Hepatocyte (in vitro differentiated cells): ENCODE data around the gene SERPING1. TPM values are rescaled to one million over a fixed set of nuclear protein-coding genes. Genes with fewer than 3 reads are reported as not detected.

Source experiments
- DNase-seq: peaks from one replicate; pipeline ENCODE4 v3.0.0-alpha.2; 2016; ENCODE audit warnings: low spot score
- H2AFZ ChIP-seq: fragments of 200-600 bp; sonication (generic); 2 replicates; pipeline ENCODE4 v1.6.0; 2016; ENCODE audit warnings: antibody characterized with exemption, mild to moderate bottlenecking
- H3K27ac ChIP-seq: fragments of 200-600 bp; sonication (generic); 2 replicates; pipeline ENCODE4 v1.5.1; 2016; ENCODE audit warnings: mild to moderate bottlenecking
- H3K27me3 ChIP-seq: fragments of 200-600 bp; sonication (generic); 2 replicates; pipeline ENCODE4 v1.6.1; 2016
- H3K36me3 ChIP-seq: fragments of 200-600 bp; sonication (generic); replicated peaks from 2 replicates; pipeline ENCODE4 v1.5.1; 2016; ENCODE audit warnings: low read depth; ENCODE audit not compliant: insufficient read depth
- H3K4me1 ChIP-seq: fragments of 200-600 bp; sonication (generic); 2 replicates; pipeline ENCODE4 v1.5.1; 2016; ENCODE audit warnings: mild to moderate bottlenecking, moderate library complexity; ENCODE audit not compliant: insufficient read depth
- H3K4me2 ChIP-seq: fragments of 200-600 bp; sonication (generic); 2 replicates; pipeline ENCODE4 v1.6.0; 2016
- H3K4me3 ChIP-seq: fragments of 200-600 bp; sonication (generic); 2 replicates; pipeline ENCODE4 v1.5.1; 2016; ENCODE audit warnings: mild to moderate bottlenecking
- H3K79me2 ChIP-seq: fragments of 200-600 bp; sonication (generic); 2 replicates; pipeline ENCODE4 v1.6.0; 2017; ENCODE audit warnings: mild to moderate bottlenecking
- H3K9me2 ChIP-seq: fragments of 200-600 bp; sonication (generic); replicated peaks from 2 replicates; pipeline ENCODE4 v1.6.0; 2017; ENCODE audit warnings: mild to moderate bottlenecking; ENCODE audit not compliant: insufficient read depth
- H3K9me3 ChIP-seq: fragments of 200-600 bp; sonication (generic); 2 replicates; pipeline ENCODE4 v1.5.1; 2016; ENCODE audit warnings: low read depth, mild to moderate bottlenecking
- H4K20me1 ChIP-seq: fragments of 200-600 bp; sonication (generic); 2 replicates; pipeline ENCODE4 v1.6.0; 2016; ENCODE audit warnings: mild to moderate bottlenecking; ENCODE audit not compliant: insufficient read depth, poor library complexity, severe bottlenecking
- CTCF ChIP-seq: fragments of 200-600 bp; sonication (generic); IDR thresholded peaks from 2 replicates; pipeline ENCODE4 v1.5.1; 2016; ENCODE audit warnings: antibody characterized with exemption, mild to moderate bottlenecking; ENCODE audit not compliant: poor library complexity
- EZH2 ChIP-seq: fragments of 200-600 bp; sonication (generic); IDR thresholded peaks from 2 replicates; pipeline ENCODE4 v1.6.1; 2016; ENCODE audit warnings: antibody characterized with exemption, mild to moderate bottlenecking, borderline replicate concordance
- EZH2phosphoT487 ChIP-seq: fragments of 200-600 bp; sonication (generic); IDR thresholded peaks from one replicate; pipeline ENCODE4 v1.6.1; 2018; ENCODE audit warnings: antibody characterized with exemption, mild to moderate bottlenecking, low read depth, moderate library complexity; ENCODE audit not compliant: unreplicated experiment, severe bottlenecking
- WGBS: methylation state at CpG from one replicate; pipeline ENCODE4 v1.1.6; 2016; ENCODE audit warnings: low lambda C conversion rate; ENCODE audit errors: missing lambda C conversion rate; 5-methylcytosine and 5-hydroxymethylcytosine counted together
- polyA plus RNA-seq: library from polyadenylated mRNA; unstranded; fragments of >200 nt; fragmentation: Nextera tagmentation; extraction: Ambion mirVana; gene quantifications from 2 replicates; pipeline ENCODE4 v1.2.1, GENCODE V29; 2016
- total RNA-seq: library from RNA; depleted of rRNA; stranded (reverse); fragments of >200 nt; gene quantifications from 2 replicates; pipeline ENCODE4 v1.2.3, GENCODE V29; 2014

SERPING1 gene
- total and polyA plus RNA-seq, 2 experiments from 2014 or later = 129 to 445 TPM

- no peak overlapping the region for H3K27ac ChIP-seq
- H3K79me2 ChIP-seq = no peaks in the 10 kb centered on the region
- H2AFZ ChIP-seq = no peak overlapping the region
- DNase-seq = no peak
- H4K20me1 ChIP-seq = no peaks in the 10 kb centered on the region
- no peaks in the 10 kb centered on the region for H3K4me1 ChIP-seq
- H3K9me3 ChIP-seq = no peaks in the 10 kb centered on the region
- H3K4me2 ChIP-seq = no peak overlapping the region
- H3K36me3 ChIP-seq = no peaks in the 10 kb centered on the region
- H3K4me3 ChIP-seq = no peak overlapping the region
- no peaks in the 10 kb centered on the region for H3K9me2 ChIP-seq
- 55% methylated on average over 1 of the region's 1 CpG for WGBS
- TF ChIP-seq EZH2 (no peak), CTCF (no peak), EZH2phosphoT487 (no peak)
- no peaks in the 10 kb centered on the region for H3K27me3 ChIP-seq
Measured at GRCh38 chr11:57626895-57627294, 29.4 kb downstream of the SERPING1 start.

GRCh38 chr11:57630171-57630570, 32.7 kb downstream of the SERPING1 start:
- H3K4me3 ChIP-seq = no peak overlapping the region
- H3K4me2 ChIP-seq = no peak overlapping the region
- TF ChIP-seq CTCF (no peak), EZH2phosphoT487 (no peak), EZH2 (no peak)
- no peaks in the 10 kb centered on the region for H4K20me1 ChIP-seq
- no peak overlapping the region for H3K27ac ChIP-seq
- no peaks in the 10 kb centered on the region for H3K9me2 ChIP-seq
- H3K27me3 ChIP-seq = no peaks in the 10 kb centered on the region
- H3K4me1 ChIP-seq = no peaks in the 10 kb centered on the region
- no peaks in the 10 kb centered on the region for H3K9me3 ChIP-seq
- 74% methylated on average over 2 of the region's 2 CpGs for WGBS
- H2AFZ ChIP-seq = no peak overlapping the region
- no peak for DNase-seq
- H3K79me2 ChIP-seq = no peaks in the 10 kb centered on the region
- no peaks in the 10 kb centered on the region for H3K36me3 ChIP-seq

- Histone ChIP-seq H3K4me2 (no peak overlapping the region), H3K9me3 (no peaks in the 10 kb centered on the region), H3K36me3 (no peaks in the 10 kb centered on the region), H3K27me3 (no peaks in the 10 kb centered on the region), H2AFZ (no peak overlapping the region), H3K9me2 (no peaks in the 10 kb centered on the region), H3K4me1 (no peaks in the 10 kb centered on the region), H3K79me2 (no peaks in the 10 kb centered on the region), H3K4me3 (no peak overlapping the region), H3K27ac (no peak overlapping the region), H4K20me1 (no peaks in the 10 kb centered on the region)
- DNase-seq = no peak
- 49% methylated on average over 5 of the region's 5 CpGs for WGBS
- TF ChIP-seq EZH2phosphoT487 = no peak
- no peak for TF ChIP-seq EZH2
- no peak for TF ChIP-seq CTCF
Measured at GRCh38 chr11:57632116-57632515, 34.6 kb downstream of the SERPING1 start.
